Ishikawa (cell line): ENCODE data around the gene EPAS1.

ENCODE experiments used
- CEBPB ChIP-seq: IDR thresholded peaks from 2 replicates; pipeline ENCODE4 v1.6.1; 2012
- CREB1 ChIP-seq: IDR thresholded peaks from 2 replicates; pipeline ENCODE4 v1.6.1; 2012; ENCODE audit warnings: low read depth
- EGR1 ChIP-seq: IDR thresholded peaks from 2 replicates; pipeline ENCODE4 v1.6.1; 2012
- EP300 ChIP-seq: IDR thresholded peaks from 2 replicates; pipeline ENCODE4 v1.6.1; 2012; ENCODE audit warnings: borderline replicate concordance
- FOXM1 ChIP-seq: IDR thresholded peaks from 2 replicates; pipeline ENCODE4 v1.6.1; 2012; ENCODE audit warnings: low read depth, borderline replicate concordance
- MAX ChIP-seq: IDR thresholded peaks from 2 replicates; pipeline ENCODE4 v1.6.1; 2012
- NFIC ChIP-seq: IDR thresholded peaks from 2 replicates; pipeline ENCODE4 v1.6.1; 2012
- RAD21 ChIP-seq: IDR thresholded peaks from 2 replicates; pipeline ENCODE4 v1.6.1; 2012; ENCODE audit warnings: low read depth
- TAF1 ChIP-seq: IDR thresholded peaks from 2 replicates; pipeline ENCODE4 v1.6.1; 2012; ENCODE audit warnings: low read depth, mild to moderate bottlenecking
- TCF12 ChIP-seq: IDR thresholded peaks from 2 replicates; pipeline ENCODE4 v1.6.1; 2012; ENCODE audit warnings: low read depth
- TEAD4 ChIP-seq: IDR thresholded peaks from 2 replicates; pipeline ENCODE4 v1.6.1; 2012
- YY1 ChIP-seq: IDR thresholded peaks from 2 replicates; pipeline ENCODE4 v1.6.1; 2012; ENCODE audit warnings: low read depth
- ZBTB7A ChIP-seq: IDR thresholded peaks from 2 replicates; pipeline ENCODE4 v1.6.1; 2012; ENCODE audit warnings: low read depth
- TF ChIP-seq, protein P1 (sequence below): IDR thresholded peaks from 2 replicates; pipeline ENCODE4 v1.6.1; 2012; ENCODE audit warnings: low read depth, mild to moderate bottlenecking
- TF ChIP-seq, protein P2 (sequence below): IDR thresholded peaks from 2 replicates; pipeline ENCODE4 v1.6.1; 2012

EPAS1 gene

GRCh38 chr2:46297546-46298271 is 502 bp downstream of the EPAS1 start:
- no peak for TF ChIP-seq FOXM1
- 0 out of 2 replicates have a peak, but pooled peaks have one; percentile 62 for TF ChIP-seq MAX
- TF ChIP-seq TAF1, result 0 out of 2 replicates have a peak, but pooled peaks have one; percentile 6
- peak; percentile 28; the same call in 1 of the 2 replicates for TF ChIP-seq YY1
- no peak for TF ChIP-seq TEAD4
- TF ChIP-seq EGR1, result peak; percentile 97
- 0 out of 2 replicates have a peak, but pooled peaks have one; percentile 13 for TF ChIP-seq NFIC

DNA sequence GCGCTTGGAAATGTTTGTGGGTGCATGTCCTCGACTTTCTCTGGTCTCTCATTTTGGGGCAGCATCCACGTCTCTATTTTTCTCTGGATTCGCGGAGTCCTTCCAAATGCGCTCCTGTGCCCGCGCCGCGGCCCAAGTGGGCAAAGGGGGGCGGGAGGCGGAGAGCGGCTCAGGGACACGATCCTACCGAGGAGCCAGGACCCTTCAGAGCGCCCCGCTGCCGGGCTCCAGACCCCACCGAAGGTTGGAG is 990 bp downstream of the EPAS1 start:
- TF ChIP-seq EP300 (no peak), CEBPB (no peak), FOXM1 (no peak), YY1 (no peak), TEAD4 (no peak), TCF12 (no peak), TAF1 (no peak), MAX (no peak), CREB1 (no peak), ZBTB7A (no peak), NFIC (no peak), RAD21 (no peak), EGR1 (no peak)
- TF ChIP-seq, protein P1, sequence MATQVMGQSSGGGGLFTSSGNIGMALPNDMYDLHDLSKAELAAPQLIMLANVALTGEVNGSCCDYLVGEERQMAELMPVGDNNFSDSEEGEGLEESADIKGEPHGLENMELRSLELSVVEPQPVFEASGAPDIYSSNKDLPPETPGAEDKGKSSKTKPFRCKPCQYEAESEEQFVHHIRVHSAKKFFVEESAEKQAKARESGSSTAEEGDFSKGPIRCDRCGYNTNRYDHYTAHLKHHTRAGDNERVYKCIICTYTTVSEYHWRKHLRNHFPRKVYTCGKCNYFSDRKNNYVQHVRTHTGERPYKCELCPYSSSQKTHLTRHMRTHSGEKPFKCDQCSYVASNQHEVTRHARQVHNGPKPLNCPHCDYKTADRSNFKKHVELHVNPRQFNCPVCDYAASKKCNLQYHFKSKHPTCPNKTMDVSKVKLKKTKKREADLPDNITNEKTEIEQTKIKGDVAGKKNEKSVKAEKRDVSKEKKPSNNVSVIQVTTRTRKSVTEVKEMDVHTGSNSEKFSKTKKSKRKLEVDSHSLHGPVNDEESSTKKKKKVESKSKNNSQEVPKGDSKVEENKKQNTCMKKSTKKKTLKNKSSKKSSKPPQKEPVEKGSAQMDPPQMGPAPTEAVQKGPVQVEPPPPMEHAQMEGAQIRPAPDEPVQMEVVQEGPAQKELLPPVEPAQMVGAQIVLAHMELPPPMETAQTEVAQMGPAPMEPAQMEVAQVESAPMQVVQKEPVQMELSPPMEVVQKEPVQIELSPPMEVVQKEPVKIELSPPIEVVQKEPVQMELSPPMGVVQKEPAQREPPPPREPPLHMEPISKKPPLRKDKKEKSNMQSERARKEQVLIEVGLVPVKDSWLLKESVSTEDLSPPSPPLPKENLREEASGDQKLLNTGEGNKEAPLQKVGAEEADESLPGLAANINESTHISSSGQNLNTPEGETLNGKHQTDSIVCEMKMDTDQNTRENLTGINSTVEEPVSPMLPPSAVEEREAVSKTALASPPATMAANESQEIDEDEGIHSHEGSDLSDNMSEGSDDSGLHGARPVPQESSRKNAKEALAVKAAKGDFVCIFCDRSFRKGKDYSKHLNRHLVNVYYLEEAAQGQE, result no peak
- TF ChIP-seq, protein P2, sequence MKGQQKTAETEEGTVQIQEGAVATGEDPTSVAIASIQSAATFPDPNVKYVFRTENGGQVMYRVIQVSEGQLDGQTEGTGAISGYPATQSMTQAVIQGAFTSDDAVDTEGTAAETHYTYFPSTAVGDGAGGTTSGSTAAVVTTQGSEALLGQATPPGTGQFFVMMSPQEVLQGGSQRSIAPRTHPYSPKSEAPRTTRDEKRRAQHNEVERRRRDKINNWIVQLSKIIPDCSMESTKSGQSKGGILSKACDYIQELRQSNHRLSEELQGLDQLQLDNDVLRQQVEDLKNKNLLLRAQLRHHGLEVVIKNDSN, result no peak

- no peak for TF ChIP-seq FOXM1
- TF ChIP-seq CEBPB, result no peak
- peak; percentile 25; the same call in 1 of the 2 replicates for TF ChIP-seq RAD21
- no peak for TF ChIP-seq EP300
- TF ChIP-seq TCF12, result peak; percentile 47; the same call in 1 of the 2 replicates
- TF ChIP-seq, protein P1, result no peak
- TF ChIP-seq CREB1, result no peak
- TF ChIP-seq TEAD4, result no peak
- TF ChIP-seq TAF1, result no peak; the same call in 1 of the 2 replicates
- TF ChIP-seq EGR1, result peak; percentile 20; the same call in 1 of the 2 replicates
- TF ChIP-seq, protein P2, result no peak
- TF ChIP-seq YY1, result no peak
- no peak for TF ChIP-seq ZBTB7A
- TF ChIP-seq MAX, result peak; percentile 72
- no peak for TF ChIP-seq NFIC
Observed at GRCh38 chr2:46298522-46299353, 1.5 kb downstream of the EPAS1 start.

GRCh38 chr2:46299365-46300263 is 2.4 kb downstream of the EPAS1 start:
- no peak for TF ChIP-seq ZBTB7A
- TF ChIP-seq CEBPB, result peak; percentile 95
- peak; percentile 15; the same call in 1 of the 2 replicates for TF ChIP-seq RAD21
- TF ChIP-seq, protein P1, result no peak
- no peak for TF ChIP-seq EP300
- TF ChIP-seq TEAD4, result no peak
- no peak for TF ChIP-seq TCF12
- no peak; the same call in 1 of the 2 replicates for TF ChIP-seq NFIC
- TF ChIP-seq, protein P2, result no peak
- TF ChIP-seq CREB1, result no peak
- no peak for TF ChIP-seq YY1
- no peak for TF ChIP-seq FOXM1
- TF ChIP-seq MAX, result peak; percentile 51; the same call in 1 of the 2 replicates
- TF ChIP-seq EGR1, result no peak
- peak; percentile 23 for TF ChIP-seq TAF1
